HG03159 (cell line): ENCODE measurements around the gene HADHB.
"Not testable (repeated sequence)": the region's sequence is repeated elsewhere in the genome, so short reads cannot be mapped to it uniquely, and the experiment has no call there.

ENCODE experiments used
- ATAC-seq: cut with Tn5 transposase; IDR thresholded peaks from one replicate; pipeline ENCODE4 v1.9.1; 2021; ENCODE audit warnings: mild to moderate bottlenecking, moderate library complexity; ENCODE audit not compliant: unreplicated experiment

Gene HADHB

GRCh38 chr2:26243470-26244308 is 1.1 kb upstream of the HADHB start:
- ATAC-seq = no peak

DNA sequence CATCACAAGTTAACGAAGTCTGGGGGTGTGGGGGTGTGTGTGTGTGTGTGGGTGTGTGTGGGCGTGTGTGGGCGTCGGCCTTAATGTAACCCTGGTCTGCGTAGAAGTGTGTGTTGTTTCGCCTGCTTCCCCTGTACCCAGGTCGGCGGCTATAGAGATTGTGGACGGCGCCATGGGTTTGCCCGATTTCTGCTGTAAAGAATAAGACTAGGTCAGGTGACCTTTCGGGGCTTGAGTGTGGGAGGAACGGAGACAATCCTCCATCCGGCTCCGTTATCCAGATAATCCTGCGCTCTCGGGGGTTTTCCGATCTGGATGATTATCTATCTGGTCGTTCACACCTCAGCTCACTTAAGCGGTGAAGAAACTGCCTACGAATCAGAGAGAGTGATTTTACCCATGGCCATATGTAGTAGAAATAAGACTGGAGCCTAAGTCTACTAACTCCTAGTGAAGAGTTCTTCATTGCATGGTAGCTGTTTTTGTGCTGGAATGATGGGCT is 543 bp downstream of the HADHB start:
- peak; percentile 26 for ATAC-seq

GRCh38 chr2:26245810-26246209 is 1.1 kb downstream of the HADHB start:
- ATAC-seq = no peak

DNA sequence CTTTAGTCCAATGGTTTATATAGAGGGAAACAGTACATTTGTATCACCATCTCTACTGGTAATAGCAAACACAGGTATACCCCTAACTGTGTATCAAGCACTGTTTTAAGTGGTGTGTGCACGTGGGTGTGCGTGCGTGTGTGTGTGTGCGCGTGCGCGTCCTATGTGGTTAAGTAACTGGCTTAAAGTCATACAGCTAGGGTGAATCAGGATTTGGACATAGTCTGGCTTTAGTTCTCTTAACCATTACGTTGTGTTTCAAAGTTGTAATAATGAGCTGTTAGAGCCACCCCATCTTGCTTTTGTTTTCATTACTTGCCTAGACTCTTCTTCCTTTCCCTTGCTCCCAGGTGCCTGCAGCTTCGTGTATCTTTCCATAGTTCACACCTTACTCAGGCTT is 2.1 kb downstream of the HADHB start:
- ATAC-seq = no peak

DNA sequence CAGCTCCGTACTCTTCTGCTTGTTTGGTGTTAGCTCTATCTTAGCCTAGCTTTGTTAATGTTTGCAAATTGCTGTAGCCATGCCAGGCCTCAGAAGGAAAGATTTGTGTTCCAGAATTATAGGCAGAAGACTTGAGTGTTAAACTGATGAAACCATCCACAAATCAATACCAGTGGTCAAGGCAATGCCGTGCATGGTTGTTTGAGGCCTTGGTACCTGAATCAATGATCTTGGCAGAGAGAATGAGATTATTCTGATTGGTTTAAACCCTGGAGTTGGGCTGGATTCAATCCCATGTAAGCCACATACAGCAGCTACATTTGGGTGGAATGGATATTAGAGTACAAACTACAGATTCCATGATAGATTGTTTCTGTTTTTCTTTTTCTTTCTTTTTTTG is 4.9 kb downstream of the HADHB start:
- no peak for ATAC-seq

DNA sequence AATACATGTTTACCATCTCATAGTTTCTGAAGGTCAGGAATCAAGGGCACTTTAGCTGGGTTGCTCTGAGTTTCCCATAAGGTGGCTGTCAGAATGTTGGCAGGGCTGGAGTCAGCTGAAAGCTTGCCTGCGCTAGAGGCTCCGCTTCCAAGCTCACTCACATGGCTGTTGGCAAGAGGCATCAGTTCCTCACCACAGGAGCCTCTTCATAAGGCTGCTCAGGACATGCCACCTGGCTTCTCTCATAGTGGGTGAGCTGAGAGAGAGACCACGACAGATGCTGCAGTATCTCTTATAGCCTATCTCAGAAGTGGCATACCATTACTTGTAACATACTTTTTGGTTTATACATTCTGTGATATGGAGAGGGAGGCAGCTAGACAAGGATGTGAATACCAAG is 7.2 kb downstream of the HADHB start:
- ATAC-seq = no peak

DNA sequence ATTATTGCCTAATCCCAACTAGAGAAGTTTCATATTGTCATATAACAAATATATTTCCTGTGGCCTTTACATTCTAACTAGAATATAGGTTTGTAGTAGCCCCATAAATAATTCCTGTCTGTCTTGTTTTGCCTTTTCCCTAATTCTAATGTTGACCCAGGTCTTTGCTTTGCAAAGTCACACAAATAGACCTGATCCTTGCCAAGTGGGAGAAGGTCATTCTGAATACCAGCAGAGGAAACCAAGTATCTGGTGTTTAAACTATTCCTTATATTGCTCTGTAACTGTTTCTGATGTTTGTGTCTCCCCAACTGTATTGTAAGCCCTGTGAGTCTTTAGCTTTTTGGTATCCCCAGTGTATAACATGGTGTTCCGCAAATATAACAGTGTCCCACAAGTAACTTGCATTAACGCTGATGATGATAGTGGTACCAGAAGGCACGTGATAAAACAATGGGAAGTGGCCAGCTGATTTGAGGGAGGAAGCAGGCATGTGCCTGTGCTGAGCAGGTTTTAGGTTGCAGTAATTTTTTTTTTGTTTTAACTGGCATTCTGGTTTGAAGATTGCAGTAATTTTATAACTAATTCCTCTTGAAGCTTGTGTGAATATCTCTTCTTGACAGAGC is 11.1 kb downstream of the HADHB start:
- no peak for ATAC-seq

DNA sequence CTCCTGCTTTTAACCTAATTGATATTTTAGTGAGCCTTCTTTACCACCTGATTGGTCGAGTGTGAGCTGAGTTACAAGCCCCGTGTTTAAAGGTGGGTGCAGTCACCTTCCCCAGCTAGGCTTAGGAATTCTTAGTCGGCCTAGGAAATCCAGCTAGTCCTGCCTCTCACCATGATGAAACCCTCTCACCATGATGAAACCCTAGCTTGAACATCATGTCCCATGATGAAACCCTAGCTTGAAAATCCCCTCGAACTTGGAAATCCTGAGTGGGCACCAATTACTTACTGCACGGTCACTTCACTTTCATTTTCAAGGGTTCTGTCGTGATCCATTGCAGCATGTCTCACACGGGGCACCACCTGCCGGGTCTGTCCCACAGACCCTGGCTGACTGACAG is 14.1 kb downstream of the HADHB start:
- ATAC-seq = not testable (repeated sequence)

DNA sequence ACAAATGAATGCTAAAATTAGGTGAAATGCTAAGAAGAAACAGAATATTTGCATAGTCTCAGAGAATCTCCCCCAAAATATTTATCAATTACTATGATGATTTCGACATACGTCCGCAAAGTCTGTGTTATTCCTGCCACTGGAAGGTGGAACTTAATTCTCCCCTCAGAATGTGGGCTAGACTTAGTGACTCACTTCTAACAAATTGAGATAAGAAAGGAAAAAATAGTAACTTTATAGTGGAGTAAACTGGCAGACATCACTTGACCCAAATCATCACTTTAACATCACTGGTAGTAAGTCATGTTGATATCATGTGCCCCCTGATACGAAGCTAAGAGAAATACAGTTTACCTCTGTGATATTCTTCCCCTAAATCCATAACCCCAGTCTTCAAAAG is 23.5 kb downstream of the HADHB start:
- no peak for ATAC-seq

GRCh38 chr2:26268670-26269385 is 24.1 kb downstream of the HADHB start:
- not testable (repeated sequence) for ATAC-seq

DNA sequence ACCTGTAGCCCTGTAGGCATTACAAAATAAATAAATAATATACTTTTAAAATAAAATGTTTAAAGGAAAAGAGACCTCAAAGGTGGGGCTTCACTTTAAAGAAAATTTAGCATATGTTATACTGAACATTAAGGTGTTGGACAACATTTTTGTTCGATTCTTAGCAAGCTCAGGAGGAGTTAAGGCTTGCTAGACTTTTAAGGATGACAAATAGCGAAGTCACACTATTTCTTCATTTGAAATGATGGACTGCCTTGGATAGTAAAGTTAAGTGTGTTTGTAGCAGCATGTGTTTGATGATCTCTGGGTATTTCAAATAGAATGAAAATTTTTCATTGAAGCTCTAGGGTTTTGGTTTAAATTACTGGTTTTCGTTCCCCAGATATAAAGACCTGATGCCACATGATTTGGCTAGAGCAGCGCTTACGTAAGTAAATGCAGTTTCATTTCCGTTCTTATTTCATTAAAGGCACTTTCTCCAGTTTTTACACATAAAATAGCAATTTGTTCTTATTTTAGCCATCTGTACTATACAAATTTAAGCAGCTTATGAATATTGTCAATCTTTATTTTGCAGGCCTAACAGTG is 24.9 kb downstream of the HADHB start:
- no peak for ATAC-seq

DNA sequence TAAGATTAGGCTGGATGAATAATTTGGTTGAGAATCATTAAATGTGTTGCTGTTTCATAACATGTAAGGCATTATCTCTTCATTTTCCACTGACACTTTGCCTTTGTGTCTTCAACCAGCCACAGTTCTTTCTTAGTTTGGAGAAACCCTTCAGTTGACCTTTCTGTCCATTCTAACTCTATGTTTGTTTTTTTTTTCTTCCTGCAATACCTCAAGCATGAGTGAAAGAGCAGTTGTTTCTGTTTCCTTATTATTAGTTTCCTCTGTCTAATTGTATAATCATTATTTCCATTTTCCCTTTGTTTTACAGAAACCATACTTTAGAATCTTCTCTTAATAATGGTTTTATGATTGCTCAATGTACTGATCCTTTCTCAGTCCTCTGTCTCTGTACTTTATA is 25.6 kb downstream of the HADHB start:
- no peak for ATAC-seq

DNA sequence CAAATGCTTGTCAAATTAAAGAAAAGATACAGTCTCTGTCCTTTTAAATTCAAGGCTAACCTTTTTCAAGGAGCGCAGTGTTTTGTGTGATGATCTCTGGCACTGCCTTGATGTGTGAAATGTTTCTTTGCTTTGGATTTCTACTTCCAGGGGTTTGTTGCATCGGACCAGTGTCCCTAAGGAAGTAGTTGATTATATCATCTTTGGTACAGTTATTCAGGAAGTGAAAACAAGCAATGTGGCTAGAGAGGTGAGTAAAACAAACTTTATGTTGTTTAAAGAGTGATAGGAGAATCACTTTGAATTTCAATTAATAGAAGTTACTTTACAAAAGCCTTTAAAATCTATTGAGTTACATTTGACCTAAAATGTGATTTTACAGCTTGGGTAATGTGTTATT is 28.8 kb downstream of the HADHB start:
- no peak for ATAC-seq

GRCh38 chr2:26274058-26274613 is 29.4 kb downstream of the HADHB start:
- ATAC-seq = no peak

DNA sequence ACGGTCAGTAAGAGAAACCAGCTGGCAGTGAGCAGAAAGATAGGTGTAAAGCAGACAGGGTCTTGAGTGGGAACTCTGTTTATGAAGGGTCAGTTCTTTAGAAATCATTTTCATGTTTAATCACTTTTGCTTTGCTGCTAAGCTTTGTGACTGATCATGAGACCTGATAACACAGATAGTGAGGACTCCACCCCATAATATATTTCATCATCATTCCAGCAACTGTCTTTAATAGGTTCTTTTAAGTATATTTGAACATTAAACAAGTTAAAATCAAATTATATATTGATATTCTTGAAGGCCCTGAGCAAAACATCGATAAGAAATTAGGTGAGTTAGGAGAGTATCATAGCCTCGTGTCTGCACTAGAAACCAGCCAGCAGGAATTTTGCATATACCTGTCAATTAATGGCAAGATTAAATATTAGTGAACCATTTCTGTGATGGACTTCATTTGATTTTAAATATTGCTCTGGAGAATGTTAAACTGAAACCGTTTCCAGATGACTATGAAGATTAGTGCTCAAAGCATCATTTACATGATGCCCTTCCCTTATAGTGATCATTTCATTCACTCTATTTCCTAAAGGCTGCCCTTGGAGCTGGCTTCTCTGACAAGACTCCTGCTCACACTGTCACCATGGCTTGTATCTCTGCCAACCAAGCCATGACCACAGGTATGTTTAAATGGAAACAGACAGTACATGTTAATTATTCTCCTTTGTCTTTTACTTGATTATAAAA is 31.9 kb downstream of the HADHB start:
- no peak for ATAC-seq

- ATAC-seq = no peak
Observed at GRCh38 chr2:26279886-26280285, 35.1 kb downstream of the HADHB start.

DNA sequence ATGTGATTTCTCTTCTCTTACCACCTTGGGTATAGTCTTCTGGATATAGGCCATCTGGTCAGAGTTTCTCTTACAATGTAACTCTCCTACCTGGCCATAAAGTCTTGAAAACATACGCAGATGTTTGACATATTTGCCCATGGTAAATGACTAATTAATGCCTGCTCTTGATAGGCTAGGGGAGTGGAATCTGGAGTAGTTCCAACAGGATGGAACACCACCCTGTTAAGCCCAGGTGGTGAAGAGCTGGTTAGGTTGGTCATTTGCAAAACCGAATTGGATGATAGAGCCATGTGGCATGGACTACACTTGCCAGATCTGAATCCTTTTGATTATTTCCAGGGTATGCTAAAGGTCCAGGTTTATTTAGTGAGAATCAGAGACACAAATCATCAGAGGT is 36.5 kb downstream of the HADHB start:
- ATAC-seq = no peak

DNA sequence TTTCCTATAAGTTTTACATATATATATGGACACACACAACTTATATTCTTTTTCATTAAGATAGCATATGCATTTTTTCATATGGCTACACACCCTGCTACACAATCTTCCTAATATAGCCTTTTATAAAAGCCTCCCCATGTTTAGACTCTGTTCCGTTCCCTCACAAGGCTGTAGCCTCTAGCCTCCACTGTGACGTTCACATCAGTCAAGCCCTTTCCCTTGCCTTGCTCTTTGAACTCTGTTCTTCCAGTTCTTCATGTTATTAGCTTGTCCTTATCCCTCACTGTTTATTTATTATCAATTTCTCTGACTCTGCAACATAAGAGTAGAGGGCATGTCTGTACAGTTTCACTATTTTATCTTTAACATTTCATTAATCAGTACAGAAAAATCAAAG is 38.9 kb downstream of the HADHB start:
- ATAC-seq = no peak

DNA sequence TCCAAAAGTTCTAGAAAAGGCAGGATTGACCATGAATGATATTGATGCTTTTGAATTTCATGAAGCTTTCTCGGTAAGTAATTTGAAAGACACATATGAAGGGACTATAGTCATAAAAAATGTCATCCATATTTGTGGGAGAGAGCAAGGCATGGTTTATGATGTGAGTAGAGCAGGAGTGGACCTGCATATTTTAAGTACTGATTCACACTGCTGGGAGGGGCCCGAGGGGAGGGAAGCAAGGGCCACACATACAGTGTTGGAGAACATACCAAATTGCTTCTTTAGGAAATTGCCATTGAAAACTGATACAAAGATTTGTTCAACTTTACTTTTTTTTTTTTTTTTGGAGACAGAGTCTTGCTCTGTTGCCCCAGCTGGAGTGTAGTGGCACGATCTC is 39.4 kb downstream of the HADHB start:
- ATAC-seq = no peak

DNA sequence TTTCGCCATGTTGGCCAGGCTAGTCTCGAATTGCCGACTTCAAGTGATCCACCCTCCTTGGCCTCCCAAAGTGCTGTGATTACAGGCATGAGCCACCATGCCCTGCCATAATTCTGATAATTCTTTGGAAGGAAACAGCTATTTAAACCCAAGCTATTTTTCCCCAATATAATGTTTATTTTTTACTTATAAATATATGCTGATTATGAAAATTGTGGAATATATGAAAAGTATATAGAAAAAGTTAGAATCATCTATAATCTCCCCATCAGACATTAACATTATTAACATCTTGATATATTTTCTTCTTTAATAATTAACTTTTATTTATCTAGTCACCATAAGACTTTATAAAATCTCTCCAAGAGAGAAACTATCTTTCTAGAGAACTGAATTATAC is 41.2 kb downstream of the HADHB start:
- no peak for ATAC-seq
